Testis (tissue), 2 donors: Measurements from ENCODE around the gene ERO1B.

Experiments used
- POLR2A ChIP-seq: fragments of 450-650 bp; IDR thresholded peaks from one replicate; pipeline ENCODE4 v1.6.1; 2017; ENCODE audit warnings: antibody characterized with exemption, mild to moderate bottlenecking, moderate library complexity
- TF ChIP-seq, protein P1 (sequence below), 3 experiments: fragments of 450-650 bp in 2 of 3; fragments of 200-600 bp in 1 of 3; sonication (generic) in 1 of 3; IDR thresholded peaks; one replicate each; pipeline ENCODE4 v1.5.1; 2016 to 2019; ENCODE audit warnings: antibody characterized with exemption in 3 of 3, mild to moderate bottlenecking in 2 of 3, moderate library complexity in 1 of 3

DNA sequence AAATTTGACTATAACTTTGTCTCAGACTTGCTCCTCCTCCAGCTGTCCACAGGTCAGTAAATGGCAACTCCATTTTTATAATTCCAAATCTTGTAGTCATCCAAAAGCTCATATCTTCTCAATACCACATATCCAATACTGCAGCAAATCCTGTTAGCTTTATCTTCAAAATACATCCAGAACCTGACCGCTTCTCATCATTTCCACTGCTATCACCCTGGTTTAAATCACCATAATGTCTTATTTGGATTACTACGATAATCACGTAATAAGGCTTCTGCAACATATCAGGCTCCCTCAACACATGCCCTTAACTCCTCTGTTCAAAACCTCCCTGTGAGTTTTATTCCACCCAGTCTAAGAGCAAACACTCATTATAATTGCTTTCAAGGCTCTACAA lies 34.5 kb downstream of the ERO1B start:
- TF ChIP-seq POLR2A: no peak
- TF ChIP-seq, protein P1, sequence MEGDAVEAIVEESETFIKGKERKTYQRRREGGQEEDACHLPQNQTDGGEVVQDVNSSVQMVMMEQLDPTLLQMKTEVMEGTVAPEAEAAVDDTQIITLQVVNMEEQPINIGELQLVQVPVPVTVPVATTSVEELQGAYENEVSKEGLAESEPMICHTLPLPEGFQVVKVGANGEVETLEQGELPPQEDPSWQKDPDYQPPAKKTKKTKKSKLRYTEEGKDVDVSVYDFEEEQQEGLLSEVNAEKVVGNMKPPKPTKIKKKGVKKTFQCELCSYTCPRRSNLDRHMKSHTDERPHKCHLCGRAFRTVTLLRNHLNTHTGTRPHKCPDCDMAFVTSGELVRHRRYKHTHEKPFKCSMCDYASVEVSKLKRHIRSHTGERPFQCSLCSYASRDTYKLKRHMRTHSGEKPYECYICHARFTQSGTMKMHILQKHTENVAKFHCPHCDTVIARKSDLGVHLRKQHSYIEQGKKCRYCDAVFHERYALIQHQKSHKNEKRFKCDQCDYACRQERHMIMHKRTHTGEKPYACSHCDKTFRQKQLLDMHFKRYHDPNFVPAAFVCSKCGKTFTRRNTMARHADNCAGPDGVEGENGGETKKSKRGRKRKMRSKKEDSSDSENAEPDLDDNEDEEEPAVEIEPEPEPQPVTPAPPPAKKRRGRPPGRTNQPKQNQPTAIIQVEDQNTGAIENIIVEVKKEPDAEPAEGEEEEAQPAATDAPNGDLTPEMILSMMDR (IDR thresholded peaks at IDR 0.05): no peak
